A549 (cell line): ENCODE results near the gene FOXI3.

ENCODE experiments used
- ESRRA ChIP-seq: fragments of 150-350 bp; IDR thresholded peaks from 2 replicates; pipeline ENCODE4 v1.6.1; 2014; ENCODE audit warnings: mild to moderate bottlenecking, low read length, borderline replicate concordance
- NR3C1 ChIP-seq: fragments of >200 bp; sonication (Bioruptor Twin); formaldehyde crosslinking; IDR thresholded peaks from 3 replicates; pipeline ENCODE4 v1.6.1; 2017
- POLR2A ChIP-seq: IDR thresholded peaks from 2 replicates; pipeline ENCODE4 v1.6.1; 2012; ENCODE audit warnings: mild to moderate bottlenecking, low read length
- RAD21 ChIP-seq, 2 experiments: fragments of >200 bp in 1 of 2; sonication (Bioruptor Twin) in 1 of 2; formaldehyde crosslinking in 1 of 2; IDR thresholded peaks in 1 of 2; conservative IDR thresholded peaks in 1 of 2; 2 replicates in 1 of 2; 3 replicates in 1 of 2; pipeline ENCODE4 v1.6.1; 2012 to 2018; ENCODE audit warnings: inconsistent platforms in 1 of 2
- RNF2 ChIP-seq: fragments of 200-600 bp; sonication (generic); IDR thresholded peaks from 2 replicates; pipeline ENCODE4 v1.6.1; 2016; ENCODE audit warnings: low read depth, mild to moderate bottlenecking, antibody characterized with exemption, moderate library complexity, borderline replicate concordance
- TF ChIP-seq, protein P1 (sequence below): fragments of 450-650 bp; IDR thresholded peaks from 2 replicates; pipeline ENCODE4 v1.6.1; 2014; ENCODE audit warnings: antibody characterized with exemption
- TF ChIP-seq, protein P2 (sequence below): fragments of >200 bp; sonication (Bioruptor Twin); formaldehyde crosslinking; IDR thresholded peaks from 3 replicates; pipeline ENCODE4 v1.5.1; 2016

DNA sequence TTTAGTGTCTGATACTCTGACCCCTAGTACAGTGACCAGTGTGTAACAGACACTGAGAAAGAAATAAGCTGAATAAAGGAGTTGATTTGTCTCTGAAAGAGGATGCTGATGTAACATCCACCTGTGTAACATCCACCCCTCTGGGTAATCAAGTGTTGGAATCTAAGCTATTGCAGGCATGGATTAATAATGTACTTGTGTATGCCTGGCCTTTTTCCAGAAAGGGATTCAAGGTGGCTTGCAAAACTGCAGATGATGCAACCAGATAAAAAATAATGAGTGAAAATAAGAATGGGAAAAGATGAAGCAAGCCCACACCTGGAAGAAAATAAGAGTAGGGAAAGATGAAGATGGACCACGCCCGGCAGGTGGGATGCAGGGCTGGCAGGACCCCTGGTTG is 48.2 kb upstream of the FOXI3 start:
- TF ChIP-seq POLR2A (no peak), RAD21 (conservative IDR thresholded peaks at IDR 0.05 in 1 of 2, IDR thresholded peaks at IDR 0.05 in 1 of 2) (no peak), RNF2 (no peak), NR3C1 (no peak), ESRRA (no peak)
- TF ChIP-seq, protein P1, sequence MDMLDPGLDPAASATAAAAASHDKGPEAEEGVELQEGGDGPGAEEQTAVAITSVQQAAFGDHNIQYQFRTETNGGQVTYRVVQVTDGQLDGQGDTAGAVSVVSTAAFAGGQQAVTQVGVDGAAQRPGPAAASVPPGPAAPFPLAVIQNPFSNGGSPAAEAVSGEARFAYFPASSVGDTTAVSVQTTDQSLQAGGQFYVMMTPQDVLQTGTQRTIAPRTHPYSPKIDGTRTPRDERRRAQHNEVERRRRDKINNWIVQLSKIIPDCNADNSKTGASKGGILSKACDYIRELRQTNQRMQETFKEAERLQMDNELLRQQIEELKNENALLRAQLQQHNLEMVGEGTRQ: no peak
- TF ChIP-seq, protein P2, sequence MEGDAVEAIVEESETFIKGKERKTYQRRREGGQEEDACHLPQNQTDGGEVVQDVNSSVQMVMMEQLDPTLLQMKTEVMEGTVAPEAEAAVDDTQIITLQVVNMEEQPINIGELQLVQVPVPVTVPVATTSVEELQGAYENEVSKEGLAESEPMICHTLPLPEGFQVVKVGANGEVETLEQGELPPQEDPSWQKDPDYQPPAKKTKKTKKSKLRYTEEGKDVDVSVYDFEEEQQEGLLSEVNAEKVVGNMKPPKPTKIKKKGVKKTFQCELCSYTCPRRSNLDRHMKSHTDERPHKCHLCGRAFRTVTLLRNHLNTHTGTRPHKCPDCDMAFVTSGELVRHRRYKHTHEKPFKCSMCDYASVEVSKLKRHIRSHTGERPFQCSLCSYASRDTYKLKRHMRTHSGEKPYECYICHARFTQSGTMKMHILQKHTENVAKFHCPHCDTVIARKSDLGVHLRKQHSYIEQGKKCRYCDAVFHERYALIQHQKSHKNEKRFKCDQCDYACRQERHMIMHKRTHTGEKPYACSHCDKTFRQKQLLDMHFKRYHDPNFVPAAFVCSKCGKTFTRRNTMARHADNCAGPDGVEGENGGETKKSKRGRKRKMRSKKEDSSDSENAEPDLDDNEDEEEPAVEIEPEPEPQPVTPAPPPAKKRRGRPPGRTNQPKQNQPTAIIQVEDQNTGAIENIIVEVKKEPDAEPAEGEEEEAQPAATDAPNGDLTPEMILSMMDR: no peak
